Femur (tissue), 1 donor: ENCODE results near the gene TRIM51.
"Not testable (repeated sequence)": the region's sequence is repeated elsewhere in the genome, so short reads cannot be mapped to it uniquely, and the experiment has no call there.

Source experiments
- DNase-seq: peaks from one replicate; pipeline ENCODE4 v3.0.0-alpha.2; 2017

Gene TRIM51, protein sequence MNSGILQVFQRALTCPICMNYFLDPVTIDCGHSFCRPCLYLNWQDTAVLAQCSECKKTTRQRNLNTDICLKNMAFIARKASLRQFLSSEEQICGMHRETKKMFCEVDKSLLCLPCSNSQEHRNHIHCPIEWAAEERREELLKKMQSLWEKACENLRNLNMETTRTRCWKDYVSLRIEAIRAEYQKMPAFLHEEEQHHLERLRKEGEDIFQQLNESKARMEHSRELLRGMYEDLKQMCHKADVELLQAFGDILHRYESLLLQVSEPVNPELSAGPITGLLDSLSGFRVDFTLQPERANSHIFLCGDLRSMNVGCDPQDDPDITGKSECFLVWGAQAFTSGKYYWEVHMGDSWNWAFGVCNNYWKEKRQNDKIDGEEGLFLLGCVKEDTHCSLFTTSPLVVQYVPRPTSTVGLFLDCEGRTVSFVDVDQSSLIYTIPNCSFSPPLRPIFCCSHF

DNA sequence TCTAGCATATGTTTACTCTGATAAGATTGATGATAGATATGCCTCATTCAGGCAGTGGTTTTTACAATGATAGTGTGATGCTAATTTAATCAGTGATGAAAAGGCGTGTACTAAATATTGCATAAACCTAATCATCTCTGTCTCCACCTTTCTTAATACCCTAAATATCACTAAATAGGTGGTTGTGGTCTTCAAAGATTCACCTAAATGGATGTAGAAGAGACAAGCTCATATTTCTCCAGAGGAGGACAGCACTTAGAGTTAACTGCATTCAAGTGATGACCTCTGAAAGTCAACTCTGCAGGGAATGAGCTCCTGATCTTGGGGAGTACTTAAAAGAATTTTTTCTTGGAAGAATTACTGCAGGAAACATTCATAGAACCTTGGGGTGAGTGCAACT is at the start of gene TRIM51:
Gene TRIM51, plus strand, starts transcription at position 301 of the 400 bp plus-strand sequence. CDS start 2,132 bp downstream, outside the sequence.
- DNase-seq: not testable (repeated sequence)

DNA sequence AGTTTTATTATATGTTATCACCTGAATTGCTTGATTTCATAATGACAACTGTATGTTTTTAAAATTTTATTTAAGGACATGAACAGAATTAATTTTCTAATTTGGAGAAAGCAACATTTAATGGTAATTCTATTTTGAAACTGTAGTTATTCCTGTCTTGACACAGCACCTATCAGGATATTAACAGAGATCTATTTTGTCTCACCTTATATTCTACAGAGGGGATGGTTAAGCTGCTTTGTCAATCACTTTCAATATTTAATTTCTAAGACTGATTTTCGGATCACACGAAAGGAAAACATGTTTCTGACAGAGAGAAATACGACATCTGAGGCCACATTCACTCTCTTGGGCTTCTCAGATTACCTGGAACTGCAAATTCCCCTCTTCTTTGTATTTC is 44.6 kb upstream of the TRIM51 start, which contains the start of gene OR5D16:
Gene OR5D16, plus strand, starts transcription at position 301 of the 400 bp plus-strand sequence. Its CDS starts 0 bp downstream, at position 301.
- DNase-seq: no peak

DNA sequence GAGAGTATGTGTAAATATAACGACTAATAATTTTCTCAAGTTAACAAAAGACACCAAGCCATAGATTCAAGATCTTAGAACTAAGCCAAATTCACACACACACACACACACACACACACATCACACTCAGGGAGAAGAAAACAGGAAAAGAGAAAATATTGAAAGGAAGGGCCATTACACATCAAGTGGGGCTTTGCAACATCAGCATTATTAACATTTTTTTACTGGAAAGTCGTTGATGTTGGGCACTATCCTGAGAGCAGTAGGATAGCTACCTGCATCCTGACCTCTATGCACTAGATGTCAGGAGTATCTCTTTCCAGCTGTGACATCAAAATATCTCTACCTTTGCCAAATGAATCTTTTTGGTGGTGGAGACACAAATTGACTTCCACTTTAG is 35.6 kb upstream of the TRIM51 start:
- DNase-seq: no peak

DNA sequence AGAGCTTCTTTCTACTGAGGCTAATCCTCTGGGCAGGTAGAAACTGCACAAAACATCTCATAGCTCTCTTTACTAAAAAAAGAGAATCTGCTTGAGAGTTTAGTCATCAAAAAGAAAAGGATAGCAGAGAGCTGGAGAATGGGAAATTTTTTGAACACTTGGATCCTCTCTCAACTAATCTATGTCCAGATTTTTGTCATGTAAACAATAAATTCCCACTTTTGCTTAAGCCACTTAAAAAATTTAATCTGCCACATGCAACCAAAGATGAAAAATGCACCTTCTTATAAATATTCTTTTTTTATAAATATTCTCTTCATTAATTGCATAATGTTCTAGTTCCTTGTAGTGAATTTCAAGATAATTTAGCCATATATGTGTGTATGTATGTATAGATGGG is 34.1 kb upstream of the TRIM51 start:
- no peak for DNase-seq

DNA sequence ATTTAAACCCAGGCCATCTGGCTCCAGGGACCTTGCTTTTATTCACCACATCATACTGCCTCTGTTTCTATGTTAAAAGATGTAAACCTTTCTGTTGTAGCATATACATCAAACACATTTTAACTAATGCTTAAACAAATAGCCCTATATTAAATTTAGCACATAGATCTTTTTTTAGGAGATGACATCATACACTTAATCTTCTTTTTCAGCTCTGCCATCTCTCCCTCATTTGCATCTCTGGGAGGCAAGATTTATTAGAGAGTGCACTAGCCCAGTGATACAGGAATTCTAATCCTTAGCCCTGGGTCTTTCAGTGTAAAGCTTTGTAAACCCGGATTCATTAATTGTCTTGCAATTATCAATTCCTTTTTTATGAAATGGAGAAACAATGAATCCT is 31.0 kb upstream of the TRIM51 start:
- DNase-seq: no peak

DNA sequence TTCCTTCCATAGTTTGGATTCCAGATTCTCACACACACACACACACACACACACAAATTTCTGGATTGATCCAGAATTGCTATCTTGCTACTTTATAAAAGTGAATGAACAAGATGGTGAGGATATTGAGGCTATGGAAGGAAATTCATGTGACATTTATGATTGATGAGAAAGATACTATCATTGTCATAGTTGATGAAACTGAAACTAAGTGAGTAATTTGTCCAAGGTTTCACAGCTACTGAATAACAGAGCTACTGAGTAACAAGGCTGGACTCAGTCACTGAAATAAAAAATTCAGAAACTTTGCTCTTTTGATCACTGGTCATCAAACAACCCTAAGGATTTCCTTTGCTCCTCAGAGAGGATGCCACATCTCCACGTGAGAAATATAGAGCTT is 28.4 kb upstream of the TRIM51 start:
- no peak for DNase-seq

DNA sequence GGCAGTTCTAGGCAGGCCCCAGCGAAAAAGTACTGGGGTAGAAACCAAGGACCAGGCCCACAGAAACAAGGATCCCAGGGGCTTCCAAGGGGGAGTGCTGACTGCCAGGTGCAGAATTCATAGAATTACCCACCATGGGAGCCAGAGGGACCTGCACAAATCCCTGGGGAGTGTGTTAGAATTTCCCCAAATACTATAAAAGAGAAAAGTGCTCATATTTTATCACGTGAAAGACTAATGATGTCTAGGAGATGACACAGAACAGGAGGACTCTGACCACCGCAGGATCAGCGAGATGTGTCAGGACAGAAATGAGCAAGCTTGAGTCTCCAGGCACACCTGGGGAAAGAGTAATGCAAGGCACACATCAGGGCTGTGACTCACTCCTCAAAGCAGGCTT is 15.7 kb upstream of the TRIM51 start:
- not testable (repeated sequence) for DNase-seq

DNA sequence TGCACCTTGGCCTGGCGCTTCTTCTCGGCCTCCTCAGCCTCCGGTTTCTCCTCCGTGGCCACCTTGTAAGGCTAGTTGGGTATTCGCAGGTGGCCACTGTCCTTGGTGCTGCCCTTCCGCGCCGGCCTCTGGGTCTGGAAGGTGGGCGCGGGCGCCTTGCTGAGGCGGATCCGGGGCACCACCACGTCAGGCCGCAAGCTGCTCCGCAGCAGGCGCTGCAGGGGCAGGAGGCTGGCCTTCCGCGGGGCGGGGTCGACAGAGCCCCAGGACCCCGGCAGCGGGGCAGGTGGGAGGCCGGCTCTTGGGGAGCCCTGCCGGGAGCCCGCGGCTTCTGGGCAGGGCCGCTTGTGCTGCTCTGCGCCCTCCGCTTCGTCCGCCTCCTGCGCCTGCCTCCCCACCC is 10.4 kb upstream of the TRIM51 start:
- DNase-seq: not testable (repeated sequence)

DNA sequence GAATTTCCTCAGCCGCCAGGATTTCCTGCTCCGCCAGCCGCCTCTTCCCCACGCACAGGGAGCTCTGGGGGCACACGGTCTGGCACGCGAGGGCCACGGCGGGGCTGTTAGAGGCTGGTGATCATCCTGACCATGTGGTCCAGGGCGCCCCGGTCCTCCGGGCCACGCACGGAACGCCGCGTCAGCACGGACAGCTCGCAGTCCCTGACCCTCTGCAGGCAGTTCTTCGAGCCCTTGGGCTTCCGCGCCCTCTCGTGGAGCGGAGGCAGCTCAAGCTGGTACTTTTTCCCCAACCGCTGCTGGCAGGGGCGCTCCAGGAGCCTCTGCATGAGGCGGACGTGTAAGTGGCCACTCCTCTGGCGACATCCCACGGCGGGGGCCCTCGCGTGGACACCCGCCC is 10.0 kb upstream of the TRIM51 start:
- not testable (repeated sequence) for DNase-seq

DNA sequence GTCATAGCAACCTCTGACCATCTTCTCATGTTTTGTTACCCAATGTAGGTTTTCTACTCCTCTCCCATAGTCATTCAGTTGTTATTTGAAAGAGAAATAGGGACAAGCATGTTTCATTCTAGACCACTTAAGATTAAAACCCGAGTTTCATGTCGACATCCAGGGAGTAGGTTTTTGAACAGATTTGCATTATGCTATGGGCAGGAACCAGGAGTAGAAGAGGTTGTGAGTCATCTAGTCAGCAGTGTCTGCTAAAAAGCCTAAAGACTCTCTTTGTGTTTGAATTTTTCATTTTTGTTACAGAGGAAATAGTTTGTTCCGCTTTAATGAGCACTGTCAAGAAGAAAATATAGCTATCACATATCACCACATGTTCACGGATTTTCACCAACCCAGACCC is 1.9 kb downstream of the TRIM51 start:
- not testable (repeated sequence) for DNase-seq

DNA sequence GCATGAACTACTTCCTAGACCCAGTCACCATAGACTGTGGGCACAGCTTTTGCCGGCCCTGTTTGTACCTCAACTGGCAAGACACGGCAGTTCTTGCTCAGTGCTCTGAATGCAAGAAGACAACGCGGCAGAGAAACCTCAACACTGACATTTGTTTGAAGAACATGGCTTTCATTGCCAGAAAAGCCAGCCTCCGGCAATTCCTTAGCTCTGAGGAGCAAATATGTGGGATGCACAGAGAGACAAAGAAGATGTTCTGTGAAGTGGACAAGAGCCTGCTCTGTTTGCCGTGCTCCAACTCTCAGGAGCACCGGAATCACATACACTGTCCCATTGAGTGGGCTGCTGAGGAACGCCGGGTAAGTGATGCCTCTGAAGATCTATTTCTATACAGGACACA is 2.4 kb downstream of the TRIM51 start:
- DNase-seq: not testable (repeated sequence)

DNA sequence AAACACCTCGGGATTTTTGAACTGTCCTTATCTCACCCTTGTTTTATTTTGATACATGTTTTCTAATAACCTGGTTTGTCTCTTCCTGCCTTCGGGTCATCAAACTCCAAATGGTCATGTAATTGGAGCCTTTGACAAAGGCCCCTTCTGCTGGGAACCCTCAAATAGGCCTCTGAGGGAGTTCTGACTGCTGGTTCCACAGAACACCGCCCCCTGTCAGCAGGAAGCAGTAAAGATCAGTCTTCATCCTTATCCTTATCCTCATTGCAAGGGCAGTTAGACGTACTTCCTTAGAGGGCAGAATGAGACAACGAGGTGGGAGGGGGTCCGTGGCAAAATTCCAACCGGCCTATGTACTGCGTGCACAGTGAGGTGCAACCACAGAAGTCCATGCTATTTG is 12.1 kb downstream of the TRIM51 start:
- no peak for DNase-seq

DNA sequence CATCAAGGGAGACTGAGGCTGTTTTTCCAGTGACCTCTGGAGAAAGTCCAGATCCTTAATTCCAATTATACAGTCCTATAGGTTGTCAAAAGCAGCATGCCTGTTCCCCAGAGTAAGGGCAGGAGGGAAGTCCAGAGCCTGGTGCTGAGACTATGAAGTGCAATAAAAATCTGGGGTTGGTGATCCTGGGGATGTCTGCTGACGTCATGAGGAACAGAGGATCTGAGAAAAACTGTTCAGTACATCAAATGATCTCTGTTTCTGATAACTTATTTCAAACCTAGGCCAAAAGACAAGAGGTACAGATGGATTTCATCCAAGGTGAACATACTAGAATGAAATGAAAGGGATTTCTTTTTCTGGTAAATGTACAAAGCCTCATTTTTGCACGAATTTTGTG is 19.2 kb downstream of the TRIM51 start:
- no peak for DNase-seq

DNA sequence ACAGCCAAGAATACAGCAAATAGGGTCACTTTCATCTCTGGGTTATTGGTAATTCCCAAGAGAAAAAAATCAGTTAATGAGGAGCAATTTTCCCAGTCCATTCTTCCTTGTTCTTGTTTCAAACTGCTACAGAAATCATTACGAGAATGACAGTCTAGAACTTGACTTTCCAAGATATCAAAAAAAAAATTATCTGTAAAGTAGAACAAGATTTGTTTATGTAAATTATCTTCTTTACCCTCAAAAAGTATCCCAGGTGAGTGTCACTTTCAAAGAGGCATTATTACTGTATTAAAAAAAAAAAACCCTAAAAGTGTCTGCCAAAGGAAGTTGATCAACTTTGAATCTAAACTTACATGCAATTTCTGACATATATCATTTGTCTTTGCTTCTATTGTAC is 31.4 kb downstream of the TRIM51 start, which contains the start of gene OR5W2:
Gene OR5W2, minus strand, starts transcription at position 101 of the 400 bp plus-strand sequence. Its CDS starts 0 bp downstream, at position 101.
- DNase-seq: no peak

DNA sequence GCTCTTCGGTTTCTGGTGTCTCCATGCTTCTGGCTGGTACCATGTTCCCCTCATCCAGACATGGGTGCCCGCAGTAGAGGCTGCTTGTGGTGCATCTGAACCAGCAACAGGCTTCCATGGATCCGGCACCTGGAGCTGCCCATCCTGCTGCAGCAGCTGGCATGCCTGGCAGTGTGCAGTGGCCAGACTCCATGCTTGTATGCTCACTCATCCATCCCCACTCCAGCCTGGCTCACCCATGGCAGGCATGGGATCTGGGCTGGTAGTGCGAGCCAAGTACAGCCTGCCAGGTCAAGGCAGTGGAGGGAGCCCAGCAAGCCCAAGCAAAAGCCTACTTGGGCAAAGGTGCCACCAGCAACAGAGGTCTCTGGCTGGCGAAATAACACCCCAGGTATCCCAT is 37.4 kb downstream of the TRIM51 start:
- no peak for DNase-seq

DNA sequence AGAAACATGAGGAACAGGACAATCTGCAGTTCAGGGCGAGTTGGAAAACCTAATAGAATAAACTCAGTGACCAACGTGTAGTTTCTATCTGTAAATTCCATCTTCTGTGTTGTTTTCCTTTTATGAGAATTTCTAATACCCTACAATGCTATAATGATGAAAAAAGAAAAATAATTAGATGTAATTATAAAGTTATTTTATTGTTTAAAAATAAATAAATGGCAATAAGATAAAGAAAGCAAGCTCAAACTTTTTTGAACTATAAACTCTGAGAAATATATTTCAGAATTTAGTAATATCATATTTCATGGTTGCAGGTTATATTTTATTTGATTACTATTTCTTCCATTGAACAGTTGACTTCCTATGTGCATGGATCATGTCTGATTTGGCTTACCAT is 53.2 kb downstream of the TRIM51 start, which contains the start of gene OR5I1:
Gene OR5I1, minus strand, starts transcription at position 101 of the 400 bp plus-strand sequence. Its CDS starts 0 bp downstream, at position 101.
- DNase-seq: no peak
